ENCODE measurements around the gene GAMT.

The GAMT gene

GRCh38 chr19:1411255-1412191 lies 10.2 kb upstream of the GAMT start:
- no peak for TF ChIP-seq CTCF (conservative IDR thresholded peaks at IDR 0.05; ENCODE audit: low read depth, low read length)
- H3K4me3 ChIP-seq (ENCODE audit: low read depth, low read length) = peak overlapping the region; percentile 11
- no peak for DNase-seq (ENCODE audit: low read depth)

GRCh38 chr19:1410789-1411188 lies 9.4 kb upstream of the GAMT start:
- DNase-seq (ENCODE audit: low read depth) = no peak
- no peak for TF ChIP-seq CTCF (conservative IDR thresholded peaks at IDR 0.05; ENCODE audit: low read depth, low read length)
- peak overlapping the region; percentile 81 for H3K4me3 ChIP-seq (ENCODE audit: low read depth, low read length)

- no peak for TF ChIP-seq CTCF (conservative IDR thresholded peaks at IDR 0.05; ENCODE audit: low read depth, low read length)
- peak overlapping the region; percentile 81 for H3K4me3 ChIP-seq (ENCODE audit: low read depth, low read length)
- DNase-seq (ENCODE audit: low read depth) = peak; percentile 73
Observed at GRCh38 chr19:1410136-1410786, 8.9 kb upstream of the GAMT start.

- peak overlapping the region; percentile 81 for H3K4me3 ChIP-seq (ENCODE audit: low read depth, low read length)
- DNase-seq (ENCODE audit: low read depth) = no peak
- TF ChIP-seq CTCF (conservative IDR thresholded peaks at IDR 0.05; ENCODE audit: low read depth, low read length) = no peak
Observed at GRCh38 chr19:1409204-1410005, 8.1 kb upstream of the GAMT start.

GRCh38 chr19:1408300-1409203 lies 7.2 kb upstream of the GAMT start:
- DNase-seq (ENCODE audit: low read depth) = peak; percentile 78
- TF ChIP-seq CTCF (conservative IDR thresholded peaks at IDR 0.05; ENCODE audit: low read depth, low read length) = no peak
- peak overlapping the region; percentile 81 for H3K4me3 ChIP-seq (ENCODE audit: low read depth, low read length)

Data from choroid plexus epithelial cell (primary cell).